NCI-H1048 (cell line): ENCODE results near the gene DTYMK.
"Not testable (repeated sequence)": the region's sequence is repeated elsewhere in the genome, so short reads cannot be mapped to it uniquely, and the experiment has no call there.

Source experiments
- DNase-seq: peaks from one replicate; lab custom pipeline; 2025; lab: John Stamatoyannopoulos, UW

The DTYMK gene

GRCh38 chr2:241686650-241687425, at the start of gene DTYMK:
DTYMK (minus strand) TSS chr2:241686815; CDS start chr2:241686783, 32 bp downstream.
- DNase-seq, result peak; percentile 90

- DNase-seq, result no peak
Observed at GRCh38 chr2:241736111-241736510, 49.5 kb upstream of the DTYMK start.

- peak; percentile 67 for DNase-seq
Observed at GRCh38 chr2:241734467-241735208, 48.0 kb upstream of the DTYMK start, which contains the start of gene D2HGDH. D2HGDH (plus strand) TSS chr2:241734630; CDS start chr2:241735225, 595 bp downstream.

- no peak for DNase-seq
Observed at GRCh38 chr2:241734208-241734466, 47.5 kb upstream of the DTYMK start.

GRCh38 chr2:241733391-241734207, 47.0 kb upstream of the DTYMK start:
- DNase-seq, result no peak

- not testable (repeated sequence) for DNase-seq
Observed at GRCh38 chr2:241732513-241733186, 46.0 kb upstream of the DTYMK start.

GRCh38 chr2:241730671-241731293, 44.2 kb upstream of the DTYMK start:
- no peak for DNase-seq

GRCh38 chr2:241729868-241730267, 43.3 kb upstream of the DTYMK start:
- no peak for DNase-seq

- no peak for DNase-seq
Observed at GRCh38 chr2:241728627-241729026, 42.0 kb upstream of the DTYMK start.

GRCh38 chr2:241728000-241728399, 41.4 kb upstream of the DTYMK start:
- DNase-seq, result no peak

GRCh38 chr2:241726459-241726858, 39.8 kb upstream of the DTYMK start:
- no peak for DNase-seq

- no peak for DNase-seq
Observed at GRCh38 chr2:241724975-241725870, 38.6 kb upstream of the DTYMK start.

GRCh38 chr2:241724259-241724974, 37.8 kb upstream of the DTYMK start:
- no peak for DNase-seq

GRCh38 chr2:241722896-241723454, 36.4 kb upstream of the DTYMK start:
- DNase-seq, result no peak

GRCh38 chr2:241721852-241722251, 35.2 kb upstream of the DTYMK start:
- DNase-seq, result no peak

GRCh38 chr2:241720560-241720959, 33.9 kb upstream of the DTYMK start:
- DNase-seq, result no peak

GRCh38 chr2:241720099-241720498, 33.5 kb upstream of the DTYMK start:
- DNase-seq, result no peak

- no peak for DNase-seq
Observed at GRCh38 chr2:241719093-241719492, 32.5 kb upstream of the DTYMK start.

GRCh38 chr2:241708879-241709278, 22.3 kb upstream of the DTYMK start:
- DNase-seq, result no peak

- DNase-seq, result no peak
Observed at GRCh38 chr2:241706537-241706936, 19.9 kb upstream of the DTYMK start.
